Testis (tissue), 3 donors: ENCODE measurements around the gene ZNF620. TPM values are rescaled to one million over a fixed set of nuclear protein-coding genes. Genes with fewer than 3 reads are reported as not detected.
"Not testable (repeated sequence)": the region's sequence is repeated elsewhere in the genome, so short reads cannot be mapped to it uniquely, and the experiment has no call there.

Experiments
- DNase-seq: peaks from one replicate; pipeline ENCODE4 v3.0.0-alpha.2; 2019
- H3K27ac ChIP-seq, 2 donors: fragments of 200-600 bp; sonication (generic); one replicate each; pipeline ENCODE4 v1.5.1; 2019
- H3K27me3 ChIP-seq: fragments of 200-600 bp; sonication (generic); one replicate; pipeline ENCODE4 v1.5.1; 2019
- H3K36me3 ChIP-seq: fragments of 200-600 bp; sonication (generic); one replicate; pipeline ENCODE4 v1.5.1; 2017; ENCODE audit warnings: low read depth; ENCODE audit errors: missing control alignments
- H3K4me1 ChIP-seq: fragments of 200-600 bp; sonication (generic); one replicate; pipeline ENCODE4 v1.5.1; 2019
- H3K4me3 ChIP-seq, 2 donors: fragments of 200-600 bp; sonication (generic); one replicate each; pipeline ENCODE4 v1.5.1; 2017 to 2019
- H3K9me3 ChIP-seq: fragments of 200-600 bp; sonication (generic); one replicate; pipeline ENCODE4 v1.5.1; 2017
- CTCF ChIP-seq, 3 experiments: fragments of 450-650 bp in 2 of 3; fragments of 200-600 bp in 1 of 3; sonication (generic) in 1 of 3; IDR thresholded peaks; one replicate each; pipeline ENCODE4 v1.5.1; 2016 to 2019; ENCODE audit warnings: antibody characterized with exemption in 3 of 3, mild to moderate bottlenecking in 2 of 3, moderate library complexity in 1 of 3
- POLR2A ChIP-seq: fragments of 450-650 bp; IDR thresholded peaks from one replicate; pipeline ENCODE4 v1.6.1; 2017; ENCODE audit warnings: antibody characterized with exemption, mild to moderate bottlenecking, moderate library complexity
- WGBS, 2 donors: methylation state at CpG; one replicate each; pipeline ENCODE4 v1.1.5; 2018; 5-methylcytosine and 5-hydroxymethylcytosine counted together
- intact Hi-C: fragments of 100-400 bp; cut with DNase I; formaldehyde crosslinking; loops from one replicate; pipeline ENCODE4 v1.15.1; 2023; ENCODE audit warnings: low total_unique reads
- polyA plus RNA-seq: library from polyadenylated mRNA; stranded (reverse); fragments of 350-450 nt; fragmentation: Illumina TruSeq; extraction: RNeasy Lipid Tissue Mini Kit (QIAGEN cat#74804); gene quantifications from one replicate; pipeline ENCODE4 v1.2.3, GENCODE V29; 2014; ENCODE audit warnings: low read depth, low replicate concordance; ENCODE audit not compliant: insufficient read depth
- total RNA-seq, 2 donors: library from RNA; depleted of rRNA; stranded (reverse); fragments of >200 nt; gene quantifications; one replicate each; pipeline ENCODE4 v1.2.3, GENCODE V29; 2016

The ZNF620 gene
- total and polyA plus RNA-seq, 3 donors from 2014 or later: 1.6 to 4.2 (median 3.7) TPM

DNA sequence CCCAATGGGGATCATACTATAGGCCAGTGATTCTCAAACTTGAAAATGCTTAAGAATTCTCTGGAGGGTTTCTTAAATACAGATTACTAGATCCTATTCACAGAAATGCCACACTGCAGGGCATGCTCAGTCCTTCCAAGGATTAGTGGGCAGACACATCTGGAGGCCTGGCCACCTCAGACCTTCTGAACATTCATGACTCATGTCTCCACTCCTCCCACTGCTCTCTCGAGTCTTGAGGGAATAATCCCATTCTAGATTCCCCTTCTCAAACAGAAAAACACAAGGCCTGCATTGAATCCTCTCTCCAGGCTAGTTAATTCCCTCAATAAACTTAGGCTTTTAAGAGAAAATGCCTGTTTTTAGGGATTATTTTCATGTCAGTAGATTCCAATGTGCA is 41.0 kb downstream of the ZNF620 start:
- WGBS, 2 donors: 64 to 68% methylated on average over 1 of the region's 1 CpG
- Histone ChIP-seq H3K27me3 (no peaks in the 10 kb centered on the region), H3K9me3 (no peaks in the 10 kb centered on the region), H3K27ac (no peak overlapping the region), H3K4me3 (no peak overlapping the region), H3K4me1 (no peaks in the 10 kb centered on the region), H3K36me3 (no peaks in the 10 kb centered on the region)
- intact Hi-C loops: no loop called here
- no peak for TF ChIP-seq CTCF (IDR thresholded peaks at IDR 0.05)
- TF ChIP-seq POLR2A: no peak
- no peak for DNase-seq

DNA sequence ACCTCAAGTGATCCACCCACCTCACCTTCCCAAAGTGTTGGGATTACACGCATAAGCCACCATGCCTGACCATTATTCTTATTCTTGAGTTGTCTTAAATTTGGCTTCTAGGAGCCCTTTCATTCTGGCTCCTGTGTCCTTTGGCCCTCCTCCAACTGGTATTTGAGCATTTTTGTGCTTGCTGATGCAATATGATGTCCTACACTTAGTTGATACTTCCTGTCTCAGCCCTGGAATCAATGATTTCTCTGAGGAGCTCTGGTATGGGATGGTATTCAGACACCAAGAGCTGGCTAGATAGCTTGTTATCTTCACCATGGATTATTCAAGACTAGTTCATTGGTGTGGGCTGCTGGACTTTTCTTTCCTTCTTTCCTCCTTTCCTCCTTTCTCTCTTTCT is 44.3 kb downstream of the ZNF620 start:
- Histone ChIP-seq H3K4me3 (no peak overlapping the region), H3K9me3 (no peaks in the 10 kb centered on the region), H3K36me3 (no peaks in the 10 kb centered on the region), H3K4me1 (no peaks in the 10 kb centered on the region), H3K27ac (no peak overlapping the region), H3K27me3 (no peaks in the 10 kb centered on the region)
- WGBS, 2 donors: 100% methylated on average over 1 of the region's 1 CpG
- intact Hi-C loops: no loop called here
- no peak for TF ChIP-seq POLR2A
- TF ChIP-seq CTCF (IDR thresholded peaks at IDR 0.05): no peak
- DNase-seq: no peak

DNA sequence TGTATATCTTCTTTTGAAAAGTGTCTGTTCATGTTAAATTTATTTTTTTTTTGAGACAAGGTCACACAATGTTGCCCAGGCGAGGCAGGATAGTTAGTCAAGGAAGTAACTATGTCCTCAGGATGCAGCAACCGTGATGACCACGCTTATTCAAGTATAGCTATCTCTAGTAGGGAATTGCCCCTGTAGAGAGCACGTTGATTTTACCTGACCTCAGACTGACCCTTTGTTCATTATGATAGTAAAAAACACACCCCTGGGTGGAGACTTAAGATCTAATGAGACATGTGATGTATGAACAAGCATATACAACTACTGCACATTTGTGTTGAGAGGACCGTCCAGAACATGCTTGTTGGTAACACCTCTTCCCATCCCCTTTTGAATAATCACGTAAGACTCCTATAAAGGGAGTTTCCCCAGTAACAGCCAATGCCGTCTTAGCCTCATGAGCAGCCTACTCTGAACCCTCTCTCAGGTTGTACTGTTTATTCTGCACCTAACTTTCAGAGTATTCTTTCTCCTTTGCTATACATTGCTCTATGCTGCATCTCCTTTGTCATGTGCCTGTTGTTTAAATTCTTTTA is 51.8 kb downstream of the ZNF620 start:
- WGBS, 2 donors: 80 to 81% methylated on average over 7 of the region's 7 CpGs
- H3K36me3 ChIP-seq: no peaks in the 10 kb centered on the region
- TF ChIP-seq CTCF (IDR thresholded peaks at IDR 0.05) (no peak), POLR2A (no peak)
- no peaks in the 10 kb centered on the region for H3K9me3 ChIP-seq
- intact Hi-C loops: no loop called here
- H3K27ac ChIP-seq: no peak overlapping the region
- no peaks in the 10 kb centered on the region for H3K27me3 ChIP-seq
- DNase-seq: no peak
- H3K4me3 ChIP-seq: no peak overlapping the region
- H3K4me1 ChIP-seq: no peaks in the 10 kb centered on the region

DNA sequence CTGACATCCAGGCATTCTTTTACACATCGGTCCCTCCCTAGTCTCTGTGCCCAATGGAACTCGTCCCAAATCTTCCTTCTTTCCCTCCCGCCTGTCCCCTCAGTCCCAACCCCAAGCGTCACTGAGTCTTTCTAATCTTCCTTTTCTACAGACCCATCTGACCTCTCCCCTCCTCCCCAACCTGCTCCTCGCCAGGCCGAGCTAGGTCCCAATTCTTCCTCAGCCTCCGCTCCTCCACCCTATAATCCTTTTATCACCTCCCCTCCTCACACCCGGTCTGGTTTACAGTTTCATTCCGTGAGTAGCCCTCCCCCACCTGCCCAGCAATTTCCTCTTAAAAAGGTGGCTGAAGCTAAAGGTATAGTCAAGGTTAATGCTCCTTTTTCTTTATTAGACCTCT is 56.6 kb downstream of the ZNF620 start:
- 92 to 95% methylated on average over 9 of the region's 9 CpGs for WGBS, 2 donors
- intact Hi-C loops: not testable (repeated sequence)

GRCh38 chr3:40565629-40566028 is 59.8 kb downstream of the ZNF620 start:
- H3K4me1 ChIP-seq, H3K36me3 ChIP-seq, H3K27ac ChIP-seq, H3K4me3 ChIP-seq, DNase-seq, H3K27me3 ChIP-seq, intact Hi-C loops, H3K9me3 ChIP-seq: not testable (repeated sequence)
- WGBS, 2 donors: 89 to 91% methylated on average over 5 of the region's 5 CpGs

More for the DNA sequence above, 56.6 kb downstream of the ZNF620 start:
- H3K9me3 ChIP-seq, H3K4me1 ChIP-seq, H3K27ac ChIP-seq, DNase-seq, H3K27me3 ChIP-seq, H3K36me3 ChIP-seq, H3K4me3 ChIP-seq: not testable (repeated sequence)

DNA sequence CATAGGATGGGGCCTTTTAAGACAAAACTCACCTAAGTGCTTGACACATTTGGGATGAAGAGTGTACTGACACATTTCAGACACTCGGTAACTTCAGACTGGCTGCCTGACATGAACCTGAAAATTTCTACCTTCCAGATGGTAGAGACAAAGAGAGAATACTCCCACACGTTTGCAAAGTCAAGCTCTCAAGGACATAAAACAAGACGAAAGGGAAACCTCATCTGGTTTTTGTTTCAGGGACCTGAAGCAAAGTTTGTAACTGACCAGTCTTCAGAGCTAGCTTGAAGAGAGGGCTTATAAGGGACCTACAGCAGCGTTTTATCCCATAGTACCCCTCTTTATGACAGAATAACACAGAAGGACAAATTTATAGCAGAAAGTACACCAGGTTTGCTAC is 60.9 kb downstream of the ZNF620 start:
- Histone ChIP-seq H3K27ac (no peak overlapping the region), H3K9me3 (no peaks in the 10 kb centered on the region), H3K27me3 (no peaks in the 10 kb centered on the region), H3K4me3 (no peak overlapping the region), H3K36me3 (no peaks in the 10 kb centered on the region), H3K4me1 (no peaks in the 10 kb centered on the region)
- DNase-seq: no peak
- WGBS, 2 donors: 46 to 48% methylated on average over 4 of the region's 4 CpGs
- intact Hi-C loops: no loop called here
- no peak for TF ChIP-seq CTCF (IDR thresholded peaks at IDR 0.05)
- TF ChIP-seq POLR2A: no peak
